Activated T-helper 1 cell treated with Interleukin-2 at 50 U/mL for 16 hours (primary cell): ENCODE measurements around the gene PPP1R9A.

Experiments used
- DNase-seq: peaks from one replicate; pipeline ENCODE4 v3.0.0-alpha.2; 2020; ENCODE audit warnings: low read depth

Gene PPP1R9A

DNA sequence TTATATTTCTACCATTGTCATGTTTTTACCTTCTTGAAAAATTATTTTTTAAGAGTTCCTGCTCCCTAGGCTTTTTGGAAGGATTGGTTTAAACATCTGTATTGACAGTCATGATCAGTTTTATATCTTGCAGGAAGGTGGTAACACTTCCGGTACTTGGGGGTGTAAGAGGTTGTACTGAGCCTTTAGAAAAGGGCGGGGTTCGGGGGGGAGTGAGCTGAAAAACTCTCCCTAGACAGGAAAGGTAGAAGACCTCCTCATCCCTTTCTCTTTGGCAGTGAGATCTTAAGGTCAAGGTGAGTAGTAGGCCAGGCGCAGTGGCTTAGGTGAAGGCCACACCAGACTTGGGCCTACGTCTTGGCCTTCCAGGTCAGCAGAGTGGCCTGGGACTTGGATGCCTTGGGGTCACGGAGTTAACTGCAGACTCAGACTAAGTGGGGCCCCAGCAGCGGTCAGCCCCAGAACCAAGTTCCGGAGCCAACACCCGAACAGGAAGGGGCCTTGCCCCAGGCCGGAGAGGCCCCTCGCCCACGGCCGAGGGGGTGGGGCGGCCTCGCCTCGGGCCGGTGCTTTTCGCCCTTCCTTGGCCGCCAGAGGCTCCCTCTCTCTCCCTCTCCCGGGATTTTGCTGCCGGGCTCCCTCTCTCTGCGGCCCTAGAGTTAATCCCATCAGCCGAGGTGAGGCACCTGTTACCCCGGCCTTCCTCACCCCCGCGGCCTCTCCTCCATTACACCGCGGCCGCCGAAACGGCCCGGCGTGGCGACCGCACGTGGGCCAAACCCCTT, at the start of gene PPP1R9A:
PPP1R9A (plus strand) TSS at position 569 of the 785 bp plus-strand sequence. CDS start 2,520 bp downstream, outside the sequence.
- no peak for DNase-seq

DNA sequence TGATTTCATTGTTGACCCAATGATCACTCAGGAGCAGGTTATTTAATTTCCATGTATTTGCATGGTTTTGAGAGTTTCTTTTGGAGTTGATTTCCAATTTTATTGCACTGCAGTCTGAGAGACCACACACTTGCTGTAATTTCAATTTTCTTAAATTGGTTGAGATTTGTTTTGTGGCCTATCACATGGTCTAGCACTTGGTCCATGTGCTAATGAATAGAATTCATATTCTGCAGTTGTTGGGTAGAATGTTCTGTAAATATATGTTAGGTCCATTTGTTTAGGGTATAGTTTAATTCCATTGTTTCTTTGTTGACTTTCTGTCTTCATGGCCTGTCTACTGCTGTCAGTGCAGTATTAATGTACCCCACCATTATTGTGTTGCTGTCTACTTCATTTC, 36.3 kb upstream of the PPP1R9A start:
- no peak for DNase-seq

DNA sequence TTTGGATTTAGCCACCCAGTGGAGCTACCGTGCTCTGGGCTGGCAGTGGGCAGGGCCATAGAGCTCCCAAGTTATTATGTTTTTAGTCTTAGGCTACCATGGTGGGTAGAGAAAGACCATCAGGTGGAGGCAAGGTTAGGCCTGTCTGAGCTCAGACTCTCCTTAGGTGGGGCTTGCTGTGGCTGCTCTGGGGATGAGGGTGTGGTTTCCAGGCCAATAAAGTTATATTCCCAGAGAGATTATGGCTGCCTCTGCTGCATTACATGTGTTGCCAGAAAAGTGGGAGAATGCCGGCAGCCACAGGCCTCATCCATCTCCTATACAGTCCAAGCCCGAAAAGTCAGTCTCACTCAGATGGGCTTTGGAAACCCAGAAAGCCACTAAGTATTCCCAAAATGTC, 34.2 kb upstream of the PPP1R9A start:
- no peak for DNase-seq

DNA sequence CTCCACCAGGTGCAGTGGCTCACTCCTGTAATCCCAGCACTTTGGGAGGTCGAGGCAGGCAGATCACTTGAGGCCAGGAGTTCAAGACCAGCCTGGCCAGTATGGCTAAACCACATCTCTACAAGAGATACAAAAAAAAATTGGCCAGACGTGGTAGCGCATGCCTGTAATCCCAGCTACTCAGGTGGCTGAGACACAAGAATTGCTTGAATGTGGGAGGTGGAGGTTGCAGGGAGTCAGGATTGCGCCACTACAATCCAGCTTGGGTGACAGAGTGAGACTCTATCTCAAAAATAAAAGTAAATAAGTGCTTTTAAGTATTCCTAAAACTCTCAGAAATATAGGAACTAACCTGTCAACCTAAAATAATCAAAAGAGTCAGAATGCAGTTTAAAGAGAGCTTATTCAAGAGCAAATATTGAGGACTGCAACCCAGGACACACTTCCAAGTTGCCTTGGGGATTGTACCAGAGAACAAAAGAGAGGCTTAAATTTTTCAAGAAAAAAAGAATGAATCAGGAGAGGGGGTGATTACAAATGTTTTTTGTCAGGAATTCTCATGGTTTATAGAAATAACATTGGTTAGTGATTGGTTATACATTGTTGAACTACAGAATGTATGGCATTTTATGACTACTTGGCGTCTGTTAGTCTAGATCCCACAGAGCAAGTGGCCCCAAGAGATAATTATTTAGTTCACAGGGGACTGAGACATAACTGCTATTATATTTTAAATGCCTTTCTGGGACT, 33.2 kb upstream of the PPP1R9A start:
- DNase-seq, result no peak

DNA sequence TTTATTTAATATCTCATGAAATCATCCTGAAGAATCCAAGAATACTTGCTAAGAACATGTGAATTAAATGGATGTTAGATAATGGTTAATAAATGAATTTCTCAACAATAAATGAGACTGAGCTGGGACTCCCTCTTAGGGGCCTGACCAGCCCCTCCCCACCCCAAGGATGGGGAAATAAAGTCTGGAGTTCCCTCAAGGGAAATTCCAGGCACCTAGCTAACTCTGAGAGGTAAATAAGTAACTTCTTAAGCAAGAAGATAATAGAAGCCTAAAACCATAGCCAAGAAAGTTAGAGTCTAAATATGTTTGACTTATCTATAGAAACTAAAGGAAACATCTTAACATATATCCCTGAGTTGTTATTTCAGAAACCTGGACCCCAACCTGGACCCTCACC, 32.2 kb upstream of the PPP1R9A start:
- no peak for DNase-seq

DNA sequence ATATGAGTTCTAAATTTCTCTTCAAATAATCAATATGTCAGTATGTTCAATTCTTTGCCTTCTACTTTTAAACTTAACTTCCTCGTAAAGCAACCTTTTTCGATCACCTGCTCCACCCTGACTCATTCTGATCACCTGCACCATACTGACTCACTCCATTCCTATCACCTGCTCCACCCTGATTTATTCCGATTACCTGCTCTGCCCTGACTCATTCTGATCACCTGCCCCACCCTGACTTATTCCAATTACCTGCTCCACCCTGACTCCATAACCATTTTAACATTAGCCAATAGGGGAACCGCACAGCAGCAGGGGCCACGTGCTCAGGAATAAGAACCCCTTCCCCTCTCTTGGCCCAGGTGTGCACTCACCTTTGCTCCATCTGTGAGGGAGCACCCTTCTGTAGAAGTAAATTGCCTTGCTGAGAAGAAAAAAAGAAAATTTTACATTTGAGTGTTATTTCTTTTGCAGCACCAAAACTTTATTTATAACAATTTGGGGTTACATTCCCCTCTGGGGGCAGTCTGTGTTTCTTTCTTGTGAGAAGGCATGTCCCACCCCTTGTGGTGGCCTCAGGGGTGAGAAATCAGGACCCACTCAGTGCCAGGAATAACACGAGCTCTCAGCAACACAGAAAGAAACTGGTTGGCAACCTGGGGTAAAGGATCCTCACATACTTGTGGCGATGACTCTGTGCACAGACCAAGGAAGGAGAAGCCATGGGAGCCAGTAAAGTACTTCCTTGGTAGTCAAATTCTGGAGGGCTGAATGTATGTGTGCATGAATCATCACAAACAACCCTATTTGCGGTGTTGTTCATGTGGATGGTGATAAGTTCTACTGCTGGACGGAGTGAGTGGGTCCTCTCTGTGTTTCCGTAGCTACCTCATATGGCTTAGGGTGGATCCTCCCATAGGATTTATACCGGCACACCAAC, 29.4 kb upstream of the PPP1R9A start:
- no peak for DNase-seq

DNA sequence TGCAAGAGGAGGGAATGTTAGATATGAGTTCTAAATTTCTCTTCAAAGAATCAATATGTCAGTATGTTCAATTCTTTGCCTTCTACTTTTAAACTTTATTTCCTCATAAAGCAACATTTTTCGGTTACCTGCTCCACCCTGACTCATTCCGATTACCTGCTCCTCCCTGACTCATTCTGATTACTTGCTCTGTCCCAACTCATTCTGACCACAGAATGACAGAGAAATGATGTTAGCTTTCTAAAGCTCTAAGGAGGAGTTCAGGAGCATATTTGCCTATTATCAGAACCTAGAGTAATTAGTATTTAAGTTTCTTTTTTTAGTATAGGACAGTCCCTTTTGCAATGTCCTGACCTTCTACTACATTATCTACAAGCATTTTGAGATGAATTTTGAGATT, 24.5 kb upstream of the PPP1R9A start:
- DNase-seq, result no peak

DNA sequence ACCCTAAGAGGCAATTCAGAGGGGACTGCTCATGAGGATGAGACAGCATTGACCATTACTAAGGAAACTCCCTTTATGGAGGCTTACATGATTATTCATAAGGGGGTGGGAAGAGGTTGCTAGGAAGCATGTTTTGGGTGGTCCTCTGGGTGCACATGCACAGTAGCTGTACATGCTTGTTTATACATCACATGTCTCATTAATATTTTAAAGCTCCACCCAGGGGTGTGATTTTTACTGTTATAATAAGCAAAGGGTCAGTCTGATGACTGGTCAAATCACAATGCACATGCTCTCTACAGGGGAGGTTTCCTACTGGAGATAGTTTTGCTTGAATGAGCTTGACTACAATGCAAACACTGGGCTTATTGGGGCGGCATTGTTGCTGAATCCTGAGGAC, 23.8 kb upstream of the PPP1R9A start:
- DNase-seq, result no peak

DNA sequence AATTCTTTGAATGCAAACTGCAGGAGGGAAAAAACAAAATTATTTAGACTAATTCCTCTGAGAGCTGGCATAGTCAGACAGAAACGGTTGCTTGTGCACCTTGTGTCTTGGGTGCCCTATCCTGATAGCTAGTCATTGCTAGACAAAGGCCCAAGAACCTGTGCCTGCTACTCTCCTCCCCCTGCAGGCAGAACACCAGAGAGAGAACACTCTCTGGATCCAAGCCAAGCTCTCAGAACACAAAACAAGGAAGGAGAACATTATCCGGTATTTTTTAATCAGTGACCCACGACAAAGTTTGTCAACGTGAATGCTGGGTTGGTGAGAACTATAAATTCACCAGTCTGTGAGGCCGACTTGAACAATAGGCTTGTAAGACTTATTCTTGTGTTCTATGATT, 18.8 kb upstream of the PPP1R9A start:
- no peak for DNase-seq

DNA sequence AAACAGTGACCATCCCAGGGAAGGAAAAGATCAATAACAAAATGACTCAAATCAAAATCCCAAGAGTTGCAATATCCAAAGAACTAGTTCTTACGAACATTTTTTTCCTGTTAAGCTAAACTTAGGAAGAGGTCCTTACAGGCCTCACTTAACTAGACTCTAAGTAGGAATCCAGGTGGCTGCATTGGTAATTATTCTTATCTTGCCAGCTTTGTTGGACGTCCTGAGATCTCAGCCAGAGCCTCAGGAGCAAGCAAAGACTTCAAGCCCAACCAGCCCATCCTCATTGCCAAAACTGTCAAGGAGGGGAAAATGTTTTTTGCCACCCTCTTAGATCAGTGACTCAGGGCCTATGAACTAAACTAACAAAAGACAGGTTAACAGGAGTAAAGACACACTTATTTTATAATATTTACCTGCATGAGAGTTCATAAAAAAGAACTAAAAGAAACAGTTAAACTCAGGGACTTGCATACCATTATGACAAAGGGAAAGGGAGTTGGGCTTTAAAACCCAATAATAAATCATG, 18.3 kb upstream of the PPP1R9A start:
- DNase-seq, result no peak

DNA sequence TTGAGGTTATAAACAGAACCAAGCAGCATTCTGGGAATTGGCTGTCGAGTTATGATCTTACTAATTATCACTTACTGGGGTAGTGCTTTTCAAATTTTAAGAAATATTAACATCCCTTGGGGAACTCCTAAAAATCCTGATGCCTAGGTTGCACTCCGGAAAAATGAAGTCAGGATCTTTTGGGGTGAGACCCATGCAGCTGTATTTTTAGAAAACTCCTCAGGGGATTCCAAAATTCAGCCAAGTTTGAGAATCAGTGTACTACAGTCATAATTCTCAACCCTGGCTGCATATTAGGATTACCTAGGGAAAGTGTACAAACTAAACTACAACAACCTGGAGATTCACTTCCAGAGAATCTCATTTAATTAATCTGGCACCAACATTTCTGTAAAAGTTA, 17.2 kb upstream of the PPP1R9A start:
- DNase-seq, result no peak

DNA sequence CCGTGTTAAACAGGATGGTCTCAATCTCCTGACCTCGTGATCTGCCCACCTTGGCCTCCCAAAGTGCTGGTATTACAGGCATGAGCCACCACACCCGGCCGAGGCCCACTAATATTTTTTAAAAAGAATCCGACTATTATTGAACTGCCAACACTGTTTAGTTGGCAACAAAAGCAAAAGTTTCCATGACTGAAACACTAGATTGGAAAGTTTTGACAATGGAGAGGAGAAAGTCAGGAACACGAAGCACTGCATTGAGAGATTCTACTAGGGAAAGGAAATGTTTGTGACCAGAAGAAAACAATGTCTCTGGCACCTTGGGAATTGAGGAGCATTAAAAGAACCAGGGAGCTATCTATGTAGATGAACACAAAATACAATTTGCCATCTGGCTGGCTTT, 13.7 kb upstream of the PPP1R9A start:
- no peak for DNase-seq

DNA sequence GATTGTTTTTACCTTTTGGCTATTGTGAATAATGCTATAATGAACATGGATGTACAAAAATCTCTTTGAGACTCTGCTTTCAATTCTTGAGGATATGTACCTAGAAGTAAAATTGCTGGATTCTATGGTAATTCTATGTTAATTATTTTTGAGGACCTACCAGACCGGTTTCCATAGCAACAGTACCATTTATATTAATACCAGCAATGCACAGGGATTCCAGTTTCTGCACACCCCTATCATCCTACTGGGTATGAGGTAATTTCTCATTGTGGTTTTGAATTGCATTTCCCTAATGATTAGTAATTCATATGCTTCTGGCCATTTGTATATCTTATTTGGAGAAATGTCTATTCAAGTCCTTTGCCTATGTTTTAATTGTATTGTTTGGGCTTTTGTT, 9.9 kb upstream of the PPP1R9A start:
- DNase-seq, result no peak

DNA sequence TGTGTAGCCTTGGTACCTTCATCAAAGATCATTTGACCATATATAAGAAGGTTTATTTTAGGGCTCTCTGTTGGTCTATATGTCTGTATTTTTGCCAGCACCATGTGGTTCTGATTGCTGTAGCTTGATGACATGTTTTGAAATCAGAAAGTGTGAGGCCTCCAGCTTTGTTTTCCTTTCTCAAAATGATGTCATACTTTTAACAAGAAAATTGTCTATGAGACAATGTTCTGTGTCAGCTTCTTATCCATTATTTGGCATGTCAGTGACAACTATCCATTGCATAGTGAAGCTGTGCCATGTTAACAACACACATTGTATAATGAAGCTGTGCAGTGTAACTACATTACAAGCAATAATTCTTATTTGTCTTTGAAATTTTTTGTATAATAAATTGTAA, 9.1 kb upstream of the PPP1R9A start:
- no peak for DNase-seq

DNA sequence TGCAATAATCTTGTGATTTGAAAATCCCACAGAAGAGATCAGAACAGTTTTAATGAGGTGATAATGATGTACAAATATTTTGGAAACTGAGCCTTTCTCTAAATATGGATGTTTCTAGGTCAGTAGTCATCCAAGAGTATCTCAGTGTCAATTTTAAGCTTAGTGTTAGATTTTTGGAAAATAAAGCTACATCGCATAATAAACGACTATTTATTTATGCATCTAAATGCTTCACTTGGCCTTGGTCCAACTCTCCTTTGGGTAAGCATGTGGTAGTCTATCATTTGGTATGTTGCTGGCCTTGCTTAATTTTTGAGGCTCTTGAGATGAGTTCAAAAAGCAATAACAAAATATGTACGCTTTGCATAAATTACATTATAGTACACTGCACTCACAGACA, 5.4 kb upstream of the PPP1R9A start:
- no peak for DNase-seq

DNA sequence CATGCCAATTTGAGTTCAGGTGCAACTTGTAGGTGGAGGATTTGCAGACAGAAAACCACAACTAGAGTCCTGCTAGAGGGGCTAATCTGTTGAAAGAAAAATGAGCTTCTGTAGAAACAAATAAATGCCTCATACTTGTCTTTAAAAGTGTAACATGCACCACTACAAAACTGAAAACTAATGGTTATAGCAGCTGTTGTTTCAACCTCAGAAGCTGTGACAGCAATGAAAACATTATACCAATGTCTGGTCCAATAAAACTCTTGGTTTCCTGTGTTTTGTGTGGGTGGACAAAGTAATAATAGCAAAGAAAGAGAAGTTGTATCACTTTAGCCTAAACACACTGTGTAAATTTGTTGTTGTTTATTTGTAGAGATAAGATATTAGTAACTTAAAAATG, 3.4 kb upstream of the PPP1R9A start:
- no peak for DNase-seq

DNA sequence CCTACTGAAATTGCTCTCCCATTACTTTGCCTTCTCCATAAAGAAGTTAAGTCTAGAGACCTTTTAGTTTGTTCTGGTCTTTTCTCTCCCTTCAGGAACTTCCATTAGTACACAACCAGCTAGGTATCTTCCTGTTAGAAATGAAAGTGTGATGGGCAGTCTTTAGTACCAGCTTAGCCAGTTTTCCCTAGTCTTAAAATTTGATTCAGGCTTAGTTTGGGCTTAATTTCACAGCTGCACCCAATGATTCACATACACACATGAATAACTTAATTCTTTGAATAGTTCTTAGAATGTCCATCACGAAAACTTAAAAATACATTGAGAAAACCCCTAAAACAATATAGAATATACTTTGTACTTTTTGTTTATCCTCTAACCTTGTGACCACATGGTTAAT, 2.4 kb upstream of the PPP1R9A start:
- no peak for DNase-seq

DNA sequence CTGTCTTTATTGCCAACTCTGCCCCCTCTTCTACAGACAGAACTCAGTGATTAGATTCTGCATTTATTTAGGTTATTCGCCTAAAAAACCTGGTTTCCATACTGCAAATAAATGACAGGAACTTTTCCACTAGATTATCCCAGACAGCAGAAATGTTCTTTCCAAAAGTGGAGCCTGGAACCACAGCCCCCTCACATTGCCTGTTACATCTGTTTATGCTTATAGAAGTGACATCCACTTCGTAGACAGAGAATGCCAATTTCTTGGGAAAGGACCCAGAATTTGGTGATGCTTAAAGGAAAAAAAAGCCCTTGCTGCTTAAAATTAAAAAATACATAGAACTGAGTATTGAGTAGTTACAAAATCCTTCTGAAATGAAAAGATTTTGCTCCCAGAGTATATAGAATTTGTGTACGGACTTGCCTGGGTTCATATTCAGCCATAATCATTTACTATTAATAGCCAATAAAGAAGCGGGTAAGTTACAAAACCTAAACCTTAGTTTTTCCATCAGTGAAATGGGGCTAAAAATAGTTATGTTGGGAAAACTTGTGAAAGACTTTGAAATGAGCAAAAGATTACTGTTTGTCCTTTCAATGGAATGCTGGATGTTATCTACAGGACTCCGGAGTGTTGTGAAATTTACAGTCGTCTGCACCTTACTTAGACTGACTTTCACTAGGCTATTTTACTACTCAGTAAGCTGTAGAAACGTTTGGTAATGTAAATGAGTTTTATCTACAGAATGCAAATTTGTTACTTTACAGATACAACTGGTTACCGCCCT, 1.1 kb upstream of the PPP1R9A start:
- no peak for DNase-seq

DNA sequence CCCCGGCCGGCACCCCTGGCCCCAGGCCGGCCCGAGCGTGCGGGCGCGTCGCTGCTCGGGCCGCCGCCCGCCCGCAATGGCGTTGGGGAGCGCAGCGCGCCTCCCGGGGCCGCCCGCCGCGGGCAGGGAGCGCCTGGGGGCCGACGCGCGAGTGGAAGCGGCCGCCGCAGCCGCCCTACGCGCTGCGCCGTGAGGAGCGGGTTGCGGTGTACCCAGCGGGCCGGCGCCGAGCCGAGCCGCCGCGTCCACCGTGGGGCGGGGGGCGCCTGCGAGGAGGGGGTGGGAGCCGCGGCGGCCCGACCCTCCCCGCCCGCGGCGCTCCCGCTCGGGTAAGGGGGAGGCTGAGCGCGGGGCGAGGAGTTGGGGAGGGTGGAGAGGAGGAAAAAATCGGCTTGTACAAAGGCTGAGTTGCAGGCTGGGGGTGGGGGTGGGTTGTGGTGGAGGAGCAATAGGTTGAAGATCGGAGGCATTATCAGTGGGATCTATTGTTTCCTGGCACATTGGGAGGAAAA, 473 bp downstream of the PPP1R9A start:
- DNase-seq, result no peak

DNA sequence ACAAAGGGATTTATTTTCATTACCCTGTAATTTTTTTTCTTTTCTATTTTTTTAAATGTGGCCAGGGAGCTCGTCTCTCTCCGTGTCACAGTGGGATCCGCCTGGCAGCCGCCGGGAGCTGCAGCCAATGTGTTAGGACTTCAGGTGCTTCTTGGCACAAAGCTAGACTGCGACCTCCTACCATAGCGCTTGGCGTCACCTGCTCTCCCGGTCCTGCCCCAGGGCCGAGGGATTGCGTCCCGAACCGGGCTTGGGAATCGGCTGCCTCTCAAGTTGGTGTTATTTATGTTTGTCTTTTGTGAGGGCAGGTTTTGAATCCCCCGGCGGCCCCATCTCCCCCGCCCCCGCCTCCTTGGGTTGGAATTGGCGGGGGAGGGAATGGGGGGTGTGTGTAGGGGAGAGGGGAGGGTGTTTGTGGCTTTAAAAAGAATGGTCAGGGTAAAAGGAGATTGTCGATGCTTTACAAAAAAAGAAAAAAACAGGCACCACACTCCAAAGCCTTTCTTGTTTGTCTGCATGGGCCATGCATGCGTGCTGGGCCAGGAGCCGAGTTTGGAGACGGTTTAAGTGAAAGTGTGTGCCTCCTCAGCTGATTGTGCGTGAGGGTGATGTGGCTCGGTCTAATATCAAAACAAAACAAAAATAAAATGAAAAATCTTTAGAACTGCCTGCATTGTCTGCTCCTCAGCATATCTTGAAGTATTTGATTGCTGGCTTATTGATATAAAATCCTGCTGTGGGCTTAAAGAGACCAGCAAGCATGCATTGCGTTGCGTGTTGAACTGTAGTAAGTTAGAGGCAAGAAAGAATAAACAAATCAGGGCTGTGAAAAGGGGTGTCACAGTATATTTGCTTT, 1.2 kb downstream of the PPP1R9A start:
- DNase-seq, result no peak

DNA sequence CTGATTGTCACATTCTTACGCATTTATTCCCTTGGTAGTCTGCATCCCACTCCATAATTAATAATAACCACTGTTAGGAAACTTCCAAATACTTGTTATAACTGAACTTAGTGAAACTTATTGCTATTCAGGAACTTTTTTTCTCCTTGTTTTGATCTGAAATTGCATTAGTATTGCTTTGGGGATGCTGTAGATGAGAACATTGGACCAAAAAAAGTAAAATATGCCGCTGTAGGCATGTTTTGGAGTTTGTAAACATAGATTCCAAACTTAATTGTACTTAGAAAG, 1.7 kb downstream of the PPP1R9A start:
- DNase-seq, result no peak
